ENCODE results near the gene FASTKD3.

DNA sequence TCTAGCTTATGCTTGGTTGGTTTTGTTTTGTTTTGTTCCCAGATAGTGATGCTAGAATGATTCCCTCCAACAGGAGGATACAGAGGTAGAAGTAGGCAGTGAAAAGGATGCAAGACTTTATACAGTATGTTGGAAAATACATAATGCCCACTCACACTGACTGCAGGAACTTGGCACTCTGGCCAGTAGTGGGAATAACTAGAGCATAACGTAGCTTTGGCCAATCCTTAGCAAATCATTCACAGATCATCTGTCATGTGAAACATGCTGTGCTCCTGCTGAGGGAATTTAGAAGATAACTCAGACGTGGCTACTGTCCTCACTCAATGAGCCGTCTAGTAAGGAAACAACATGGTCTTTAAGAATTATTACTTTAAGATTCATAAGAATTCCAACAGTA lies 31.4 kb downstream of the FASTKD3 start:
- TF ChIP-seq POLR2AphosphoS5 (IDR thresholded peaks at IDR 0.05; ENCODE audit: low read depth, low read length) (no peak), SIN3A (IDR thresholded peaks at IDR 0.05; ENCODE audit: borderline replicate concordance, insufficient read depth, low read length) (no peak), TAF1 (IDR thresholded peaks at IDR 0.05; ENCODE audit: borderline replicate concordance, insufficient read depth, low read length) (no peak), FOXP2 (optimal IDR thresholded peaks at IDR 0.05; ENCODE audit: borderline replicate concordance, extremely low read depth, extremely low read length, insufficient read depth) (no peak), REST (IDR thresholded peaks at IDR 0.05; ENCODE audit: insufficient read depth in 1 of 2, low read depth in 2 of 2, low read length in 2 of 2) (no peak)
